IPS-20b (cell line): ENCODE data around the gene EEF2K.

Source experiments
- H3K27ac ChIP-seq: one replicate; pipeline ENCODE4 v1.5.1; 2013; ENCODE audit warnings: low read length
- H3K27me3 ChIP-seq: 2 replicates; pipeline ENCODE4 v1.6.1; 2013; ENCODE audit warnings: mild to moderate bottlenecking, low read length, inconsistent platforms; ENCODE audit not compliant: insufficient read depth
- H3K36me3 ChIP-seq: 2 replicates; pipeline ENCODE4 v1.6.1; 2013; ENCODE audit warnings: low read depth, mild to moderate bottlenecking, inconsistent platforms, low read length, moderate library complexity; ENCODE audit not compliant: insufficient read depth
- H3K4me1 ChIP-seq: 2 replicates; pipeline ENCODE4 v1.6.1; 2013; ENCODE audit warnings: mild to moderate bottlenecking, control low read depth, inconsistent platforms, low read length, moderate library complexity; ENCODE audit not compliant: insufficient read depth
- H3K4me3 ChIP-seq: 2 replicates; pipeline ENCODE4 v1.5.1; 2013; ENCODE audit warnings: mild to moderate bottlenecking, low read length, inconsistent platforms
- H3K9ac ChIP-seq: 2 replicates; pipeline ENCODE4 v1.6.1; 2013; ENCODE audit warnings: low read depth, mild to moderate bottlenecking, inconsistent platforms, low read length, moderate library complexity
- H3K9me3 ChIP-seq: 2 replicates; pipeline ENCODE4 v1.6.1; 2013; ENCODE audit warnings: mild to moderate bottlenecking, low read depth, low read length, inconsistent platforms; ENCODE audit not compliant: insufficient read depth

EEF2K gene

GRCh38 chr16:22177968-22178930 lies 27.8 kb upstream of the EEF2K start:
- Histone ChIP-seq H3K27me3 (no peaks in the 10 kb centered on the region), H3K4me3 (no peak overlapping the region), H3K4me1 (no peaks in the 10 kb centered on the region), H3K9me3 (no peaks in the 10 kb centered on the region), H3K9ac (no peak overlapping the region), H3K36me3 (no peaks in the 10 kb centered on the region), H3K27ac (no peak overlapping the region)

- Histone ChIP-seq H3K27me3 (no peaks in the 10 kb centered on the region), H3K9ac (no peak overlapping the region), H3K9me3 (no peaks in the 10 kb centered on the region), H3K27ac (no peak overlapping the region), H3K4me3 (no peak overlapping the region), H3K36me3 (no peaks in the 10 kb centered on the region), H3K4me1 (no peaks in the 10 kb centered on the region)
Observed at GRCh38 chr16:22181426-22181825, 24.7 kb upstream of the EEF2K start.

GRCh38 chr16:22181843-22182242 lies 24.2 kb upstream of the EEF2K start:
- no peak overlapping the region for H3K9ac ChIP-seq
- no peaks in the 10 kb centered on the region for H3K27me3 ChIP-seq
- no peaks in the 10 kb centered on the region for H3K4me1 ChIP-seq
- H3K9me3 ChIP-seq: no peaks in the 10 kb centered on the region
- H3K27ac ChIP-seq: no peak overlapping the region
- no peaks in the 10 kb centered on the region for H3K36me3 ChIP-seq
- no peak overlapping the region for H3K4me3 ChIP-seq

- Histone ChIP-seq H3K4me1 (no peaks in the 10 kb centered on the region), H3K9me3 (no peaks in the 10 kb centered on the region), H3K4me3 (no peak overlapping the region), H3K27ac (no peak overlapping the region), H3K27me3 (no peaks in the 10 kb centered on the region), H3K36me3 (no peaks in the 10 kb centered on the region), H3K9ac (no peak overlapping the region)
Observed at GRCh38 chr16:22183335-22183734, 22.7 kb upstream of the EEF2K start.

- no peaks in the 10 kb centered on the region for H3K4me1 ChIP-seq
- no peak overlapping the region for H3K27ac ChIP-seq
- no peak overlapping the region for H3K4me3 ChIP-seq
- peaks cover 5% of the 10 kb centered on the region; the same call in 1 of the 2 replicates for H3K27me3 ChIP-seq
- H3K36me3 ChIP-seq: no peaks in the 10 kb centered on the region
- H3K9ac ChIP-seq: no peak overlapping the region
- H3K9me3 ChIP-seq: no peaks in the 10 kb centered on the region
Observed at GRCh38 chr16:22183901-22184614, 22.0 kb upstream of the EEF2K start.

- H3K4me1 ChIP-seq: peaks cover 2% of the 10 kb centered on the region; the same call in 1 of the 2 replicates
- no peak overlapping the region for H3K4me3 ChIP-seq
- no peak overlapping the region for H3K9ac ChIP-seq
- H3K36me3 ChIP-seq: no peaks in the 10 kb centered on the region
- no peak overlapping the region for H3K27ac ChIP-seq
- H3K27me3 ChIP-seq: peaks cover 10% of the 10 kb centered on the region
- H3K9me3 ChIP-seq: no peaks in the 10 kb centered on the region
Observed at GRCh38 chr16:22184615-22184968, 21.5 kb upstream of the EEF2K start.

- Histone ChIP-seq H3K27me3 (peaks cover 14% of the 10 kb centered on the region), H3K9ac (no peak overlapping the region), H3K9me3 (no peaks in the 10 kb centered on the region), H3K36me3 (no peaks in the 10 kb centered on the region), H3K4me3 (no peak overlapping the region), H3K4me1 (peaks cover 4% of the 10 kb centered on the region; the same call in 1 of the 2 replicates), H3K27ac (no peak overlapping the region)
Observed at GRCh38 chr16:22186517-22186916, 19.6 kb upstream of the EEF2K start.

- peaks cover 10% of the 10 kb centered on the region for H3K4me1 ChIP-seq
- H3K27me3 ChIP-seq: peaks cover 14% of the 10 kb centered on the region
- no peak overlapping the region for H3K27ac ChIP-seq
- no peak overlapping the region for H3K9ac ChIP-seq
- no peaks in the 10 kb centered on the region for H3K9me3 ChIP-seq
- no peak overlapping the region for H3K4me3 ChIP-seq
- H3K36me3 ChIP-seq: no peaks in the 10 kb centered on the region
Observed at GRCh38 chr16:22188267-22188594, 17.8 kb upstream of the EEF2K start.

- Histone ChIP-seq H3K4me1 (peaks cover 10% of the 10 kb centered on the region), H3K9me3 (no peaks in the 10 kb centered on the region), H3K27me3 (peaks cover 14% of the 10 kb centered on the region), H3K27ac (no peak overlapping the region), H3K4me3 (no peak overlapping the region; the same call in 1 of the 2 replicates), H3K9ac (no peak overlapping the region), H3K36me3 (no peaks in the 10 kb centered on the region)
Observed at GRCh38 chr16:22188595-22189442, 17.3 kb upstream of the EEF2K start.

GRCh38 chr16:22189473-22190080 lies 16.5 kb upstream of the EEF2K start:
- peak overlapping the region; percentile 77 for H3K4me3 ChIP-seq
- H3K27ac ChIP-seq: no peak overlapping the region
- H3K4me1 ChIP-seq: peaks cover 10% of the 10 kb centered on the region
- H3K9ac ChIP-seq: peak overlapping the region; percentile 53; the same call in 1 of the 2 replicates
- H3K36me3 ChIP-seq: no peaks in the 10 kb centered on the region
- peaks cover 14% of the 10 kb centered on the region for H3K27me3 ChIP-seq
- no peaks in the 10 kb centered on the region for H3K9me3 ChIP-seq
